Erythroblast (primary cell): ENCODE results near the gene TMEM141.

Source experiments
- GATA1 ChIP-seq: IDR thresholded peaks from 2 replicates; pipeline ENCODE4 v1.6.1; 2011; ENCODE audit warnings: low read depth, mild to moderate bottlenecking, control low read depth, low read length, moderate library complexity
- POLR2A ChIP-seq: IDR thresholded peaks from 2 replicates; pipeline ENCODE4 v1.6.1; 2011; ENCODE audit warnings: mild to moderate bottlenecking, low read length

- TF ChIP-seq POLR2A (no peak), GATA1 (no peak)
Observed at GRCh38 chr9:136742591-136743391, 48.4 kb upstream of the TMEM141 start, which contains the start of gene LCN10.
